Loucy (cell line): ENCODE measurements around the gene ZNF546.

ENCODE experiments used
- EZH2phosphoT487 ChIP-seq: fragments of 200-600 bp; IDR thresholded peaks from 2 replicates; pipeline ENCODE4 v1.6.1; 2018; ENCODE audit warnings: antibody characterized with exemption, mild to moderate bottlenecking, moderate library complexity, borderline replicate concordance
- TF ChIP-seq, protein P1 (sequence below): fragments of 200-600 bp; sonication (generic); conservative IDR thresholded peaks from 2 replicates; pipeline ENCODE4 v1.5.1; 2014; ENCODE audit warnings: mild to moderate bottlenecking, antibody characterized with exemption, low read length

- TF ChIP-seq, protein P1, sequence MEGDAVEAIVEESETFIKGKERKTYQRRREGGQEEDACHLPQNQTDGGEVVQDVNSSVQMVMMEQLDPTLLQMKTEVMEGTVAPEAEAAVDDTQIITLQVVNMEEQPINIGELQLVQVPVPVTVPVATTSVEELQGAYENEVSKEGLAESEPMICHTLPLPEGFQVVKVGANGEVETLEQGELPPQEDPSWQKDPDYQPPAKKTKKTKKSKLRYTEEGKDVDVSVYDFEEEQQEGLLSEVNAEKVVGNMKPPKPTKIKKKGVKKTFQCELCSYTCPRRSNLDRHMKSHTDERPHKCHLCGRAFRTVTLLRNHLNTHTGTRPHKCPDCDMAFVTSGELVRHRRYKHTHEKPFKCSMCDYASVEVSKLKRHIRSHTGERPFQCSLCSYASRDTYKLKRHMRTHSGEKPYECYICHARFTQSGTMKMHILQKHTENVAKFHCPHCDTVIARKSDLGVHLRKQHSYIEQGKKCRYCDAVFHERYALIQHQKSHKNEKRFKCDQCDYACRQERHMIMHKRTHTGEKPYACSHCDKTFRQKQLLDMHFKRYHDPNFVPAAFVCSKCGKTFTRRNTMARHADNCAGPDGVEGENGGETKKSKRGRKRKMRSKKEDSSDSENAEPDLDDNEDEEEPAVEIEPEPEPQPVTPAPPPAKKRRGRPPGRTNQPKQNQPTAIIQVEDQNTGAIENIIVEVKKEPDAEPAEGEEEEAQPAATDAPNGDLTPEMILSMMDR: no peak
- TF ChIP-seq EZH2phosphoT487: no peak
Measured at GRCh38 chr19:40009674-40010073, 12.8 kb downstream of the ZNF546 start.
